GM23338 (cell line): ENCODE results near the gene RUFY1. TPM values are rescaled to one million over a fixed set of nuclear protein-coding genes. Genes with fewer than 3 reads are reported as not detected.
"Not testable (repeated sequence)": the region's sequence is repeated elsewhere in the genome, so short reads cannot be mapped to it uniquely, and the experiment has no call there.

Experiments
- ATAC-seq: fragments of 200-7000 bp; cut with Tn5 transposase; 3 replicates; pipeline ENCODE4 v1.9.1; 2020
- DNase-seq: peaks from one replicate; pipeline ENCODE4 v3.0.0-alpha.2; 2015; ENCODE audit warnings: low spot score
- H2AFZ ChIP-seq: fragments of 200-600 bp; sonication (generic); 2 replicates; pipeline ENCODE4 v1.8.0; 2016; ENCODE audit warnings: antibody characterized with exemption, mild to moderate bottlenecking, moderate library complexity
- H3F3A ChIP-seq: fragments of 200-600 bp; sonication (generic); replicated peaks from 2 replicates; pipeline ENCODE4 v1.8.0; 2017; ENCODE audit warnings: antibody characterized with exemption, mixed run types, low read depth
- H3K27ac ChIP-seq: fragments of 200-600 bp; sonication (generic); 2 replicates; pipeline ENCODE4 v1.6.1; 2016; ENCODE audit warnings: low read depth
- H3K27me3 ChIP-seq: fragments of 200-600 bp; sonication (generic); 2 replicates; pipeline ENCODE4 v1.8.0; 2016; ENCODE audit warnings: mild to moderate bottlenecking, mixed run types, moderate library complexity; ENCODE audit not compliant: insufficient read depth
- H3K36me3 ChIP-seq: fragments of 200-600 bp; sonication (generic); 2 replicates; pipeline ENCODE4 v1.8.0; 2016; ENCODE audit warnings: mild to moderate bottlenecking; ENCODE audit not compliant: insufficient read depth
- H3K4me1 ChIP-seq: fragments of 200-600 bp; sonication (generic); 2 replicates; pipeline ENCODE4 v1.8.0; 2016; ENCODE audit warnings: mild to moderate bottlenecking, moderate library complexity; ENCODE audit not compliant: insufficient read depth
- H3K4me2 ChIP-seq: fragments of 200-600 bp; sonication (generic); 2 replicates; pipeline ENCODE4 v1.7.1; 2017; ENCODE audit warnings: mixed run types
- H3K4me3 ChIP-seq: fragments of 200-600 bp; sonication (generic); 2 replicates; pipeline ENCODE4 v1.6.1; 2016; ENCODE audit warnings: mixed run types
- H3K79me2 ChIP-seq: fragments of 200-600 bp; sonication (generic); replicated peaks from 2 replicates; pipeline ENCODE4 v1.8.0; 2017; ENCODE audit warnings: mild to moderate bottlenecking; ENCODE audit not compliant: insufficient read depth
- H3K9me2 ChIP-seq: fragments of 200-600 bp; sonication (generic); 2 replicates; pipeline ENCODE4 v1.8.0; 2017; ENCODE audit not compliant: insufficient read depth
- H4K20me1 ChIP-seq: fragments of 200-600 bp; sonication (generic); replicated peaks from 2 replicates; pipeline ENCODE4 v1.8.0; 2017; ENCODE audit warnings: mild to moderate bottlenecking; ENCODE audit not compliant: insufficient read depth
- H3K27ac Mint-ChIP-seq: 2 replicates; pipeline ENCODE4 v1.8.0; 2020; ENCODE audit warnings: inconsistent platforms, mild to moderate bottlenecking, moderate library complexity, mixed read lengths
- H3K27me3 Mint-ChIP-seq: 3 replicates; pipeline ENCODE4 v1.8.0; 2022; ENCODE audit warnings: low read depth, mild to moderate bottlenecking, moderate library complexity, mixed read lengths, inconsistent platforms; ENCODE audit not compliant: insufficient read depth, poor library complexity
- H3K36me3 Mint-ChIP-seq: 3 replicates; pipeline ENCODE4 v1.8.0; 2021; ENCODE audit warnings: low read depth, mild to moderate bottlenecking, inconsistent platforms, moderate library complexity, mixed read lengths
- H3K4me1 Mint-ChIP-seq: 3 replicates; pipeline ENCODE4 v1.8.0; 2020; ENCODE audit warnings: mild to moderate bottlenecking, inconsistent platforms, mixed read lengths
- H3K4me3 Mint-ChIP-seq: 3 replicates; pipeline ENCODE4 v1.8.0; 2021; ENCODE audit warnings: moderate library complexity, mild to moderate bottlenecking, inconsistent platforms, mixed read lengths
- H3K9me3 Mint-ChIP-seq: 3 replicates; pipeline ENCODE4 v1.8.0; 2020; ENCODE audit warnings: moderate library complexity, mild to moderate bottlenecking, inconsistent platforms, mixed read lengths
- CREB1 ChIP-seq: fragments of 250-450 bp; sonication (Bioruptor Pico); IDR thresholded peaks from 2 replicates; pipeline ENCODE4 v1.5.0; 2020; ENCODE audit warnings: low read depth, mild to moderate bottlenecking, moderate library complexity
- CTCF ChIP-seq, 2 experiments: fragments of 200-600 bp in 1 of 2; sonication (generic) in 1 of 2; conservative IDR thresholded peaks; 2 replicates each; pipeline versions ENCODE4 v1.5.1 to v1.6.1; 2016 to 2017; ENCODE audit warnings: antibody characterized with exemption in 2 of 2, low read depth in 2 of 2, mild to moderate bottlenecking in 2 of 2, moderate library complexity in 1 of 2
- EZH2phosphoT487 ChIP-seq: fragments of 200-600 bp; sonication (generic); IDR thresholded peaks from one replicate; pipeline ENCODE4 v1.8.1; 2018; ENCODE audit warnings: antibody characterized with exemption; ENCODE audit not compliant: unreplicated experiment
- JUNB ChIP-seq: IDR thresholded peaks from one replicate; pipeline ENCODE4 v1.6.1; 2016; ENCODE audit warnings: antibody characterized with exemption; ENCODE audit not compliant: unreplicated experiment
- NANOG ChIP-seq: IDR thresholded peaks from 2 replicates; pipeline ENCODE4 v1.6.1; 2016; ENCODE audit warnings: antibody characterized with exemption, borderline replicate concordance
- REST ChIP-seq: IDR thresholded peaks from one replicate; pipeline ENCODE4 v1.6.1; 2018; ENCODE audit warnings: antibody characterized with exemption; ENCODE audit not compliant: unreplicated experiment
- STAT1 ChIP-seq: IDR thresholded peaks from one replicate; pipeline ENCODE4 v1.6.1; 2016; ENCODE audit warnings: antibody characterized with exemption; ENCODE audit not compliant: unreplicated experiment
- ZNF331 ChIP-seq: fragments of 250-450 bp; sonication (Bioruptor Pico); IDR thresholded peaks from 2 replicates; pipeline ENCODE4 v1.5.0; 2020; ENCODE audit warnings: low read depth, mild to moderate bottlenecking, moderate library complexity
- ZNF462 ChIP-seq: fragments of 250-450 bp; sonication (Bioruptor Pico); IDR thresholded peaks from 2 replicates; pipeline ENCODE4 v1.5.0; 2020; ENCODE audit warnings: mild to moderate bottlenecking, moderate library complexity
- polyA plus RNA-seq: library from polyadenylated mRNA; unstranded; fragments of >200 nt; fragmentation: Nextera tagmentation; extraction: Ambion mirVana; gene quantifications from 2 replicates; pipeline ENCODE4 v1.2.1, GENCODE V29; 2016
- total RNA-seq: library from RNA; depleted of rRNA; stranded (reverse); fragments of >200 nt; shearing (Covaris generic); gene quantifications from 2 replicates; pipeline ENCODE4 v1.2.3, GENCODE V29; 2014

RUFY1 gene
- total and polyA plus RNA-seq, 2 experiments from 2014 or later = 25.3 to 31.6 TPM

GRCh38 chr5:179558261-179558799 is 8.0 kb downstream of the RUFY1 start:
- Histone ChIP-seq H3K4me3 (peak overlapping the region; percentile 61), H3K4me2 (peak overlapping the region; percentile 77), H3K79me2 (peaks cover 65% of the 10 kb centered on the region), H3K27ac (peak overlapping the region; percentile 99), H3K36me3 (peaks cover 13% of the 10 kb centered on the region; the same call in 1 of the 2 replicates), H3K4me1 (peaks cover 14% of the 10 kb centered on the region)
- ATAC-seq, H3K9me2 ChIP-seq, H3K9me3 Mint-ChIP-seq, DNase-seq, H3F3A ChIP-seq, H4K20me1 ChIP-seq, H3K27me3 ChIP-seq, H2AFZ ChIP-seq: not testable (repeated sequence)
- Mint-ChIP-seq H3K4me1 (peaks cover 20% of the 10 kb centered on the region; the same call in 2 of the 3 replicates), H3K36me3 (peaks cover 41% of the 10 kb centered on the region), H3K27me3 (peaks cover 11% of the 10 kb centered on the region), H3K27ac (peak overlapping the region; percentile 99), H3K4me3 (peak overlapping the region; percentile 92)
- TF ChIP-seq CTCF (conservative IDR thresholded peaks at IDR 0.05; ENCODE audit: low read depth in 2 of 2) = peak; percentile 17 to 28; a peak in 2 of 4 replicates

GRCh38 chr5:179558932-179559283 is 8.6 kb downstream of the RUFY1 start:
- H3K4me1 ChIP-seq = peaks cover 9% of the 10 kb centered on the region
- no peaks in the 10 kb centered on the region for H4K20me1 ChIP-seq
- peaks cover 44% of the 10 kb centered on the region for H3K36me3 Mint-ChIP-seq
- peak overlapping the region; percentile 99 for H3K27ac Mint-ChIP-seq
- ATAC-seq (peak; percentile 51), DNase-seq (peak; percentile 93)
- peak overlapping the region; percentile 77 for H3K4me2 ChIP-seq
- no peaks in the 10 kb centered on the region for H3K9me3 Mint-ChIP-seq
- H3K4me3 Mint-ChIP-seq = peak overlapping the region; percentile 92
- peak overlapping the region; percentile 99 for H3K27ac ChIP-seq
- H2AFZ ChIP-seq = no peak overlapping the region
- no peaks in the 10 kb centered on the region for H3K9me2 ChIP-seq
- H3F3A ChIP-seq = no peaks in the 10 kb centered on the region; the same call in 1 of the 2 replicates
- peaks cover 17% of the 10 kb centered on the region; the same call in 2 of the 3 replicates for H3K4me1 Mint-ChIP-seq
- H3K79me2 ChIP-seq = peaks cover 59% of the 10 kb centered on the region
- no peaks in the 10 kb centered on the region for H3K27me3 ChIP-seq
- peaks cover 11% of the 10 kb centered on the region for H3K27me3 Mint-ChIP-seq
- peak overlapping the region; percentile 61 for H3K4me3 ChIP-seq
- peaks cover 17% of the 10 kb centered on the region; the same call in 1 of the 2 replicates for H3K36me3 ChIP-seq
- TF ChIP-seq NANOG = no peak
- no peak for TF ChIP-seq STAT1
- no peak for TF ChIP-seq ZNF462 (CRISPR knock-in tag)
- TF ChIP-seq CREB1 (CRISPR knock-in tag) = no peak
- TF ChIP-seq ZNF331 (CRISPR knock-in tag) = no peak
- no peak for TF ChIP-seq EZH2phosphoT487
- TF ChIP-seq REST = no peak
- no peak for TF ChIP-seq JUNB
